Activated naive CD8-positive, alpha-beta T cell treated with anti-CD3 and anti-CD28 coated beads, Interleukin-2, amount 50 U/mL, for 24 hours (primary cell): ENCODE measurements around the gene RASA4.
"Not testable (repeated sequence)": the region's sequence is repeated elsewhere in the genome, so short reads cannot be mapped to it uniquely, and the experiment has no call there.

Experiments
- ATAC-seq: fragments of 150-1000 bp; cut with Tn5 transposase; one replicate; pipeline ENCODE4 v1.10.0; 2021
- DNase-seq: peaks from one replicate; pipeline ENCODE4 v3.0.0; 2021
- H3K27ac Mint-ChIP-seq: one replicate; pipeline ENCODE4 v1.8.0; 2021; ENCODE audit warnings: mild to moderate bottlenecking, mixed read lengths
- H3K27me3 Mint-ChIP-seq: one replicate; pipeline ENCODE4 v1.8.0; 2021; ENCODE audit warnings: mixed read lengths
- H3K36me3 Mint-ChIP-seq: one replicate; pipeline ENCODE4 v1.8.0; 2021; ENCODE audit warnings: low read depth, mixed read lengths
- H3K4me1 Mint-ChIP-seq: one replicate; pipeline ENCODE4 v1.8.0; 2021; ENCODE audit warnings: mixed read lengths
- H3K4me3 Mint-ChIP-seq: one replicate; pipeline ENCODE4 v1.8.0; 2021; ENCODE audit warnings: mild to moderate bottlenecking, moderate library complexity, mixed read lengths
- H3K9me3 Mint-ChIP-seq: one replicate; pipeline ENCODE4 v1.8.0; 2021; ENCODE audit warnings: mixed read lengths

Gene RASA4

DNA sequence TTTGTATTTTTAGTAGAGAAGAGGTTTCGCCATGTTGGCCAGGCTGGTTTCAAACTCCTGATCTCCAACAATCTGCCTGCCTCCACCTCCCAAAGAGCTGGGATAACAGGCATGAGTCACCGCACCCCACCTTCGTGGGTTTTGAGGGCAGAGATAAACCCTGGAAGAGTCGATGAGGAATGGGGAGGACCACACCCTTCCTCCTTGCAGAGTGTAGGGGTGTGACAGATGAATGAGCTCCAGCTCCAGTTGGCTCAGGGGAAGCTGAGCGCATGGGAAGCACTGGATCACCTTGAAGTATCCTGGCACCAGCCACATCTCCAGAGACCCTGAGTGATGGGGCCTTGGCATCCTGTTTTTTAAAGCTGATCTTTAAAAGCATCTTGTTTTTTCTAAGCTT is 33.1 kb downstream of the RASA4 start:
- not testable (repeated sequence) for H3K4me3 Mint-ChIP-seq, H3K9me3 Mint-ChIP-seq, H3K36me3 Mint-ChIP-seq, DNase-seq, H3K27ac Mint-ChIP-seq, ATAC-seq, H3K4me1 Mint-ChIP-seq, H3K27me3 Mint-ChIP-seq

GRCh38 chr7:102581722-102582121 is 34.8 kb downstream of the RASA4 start:
- H3K4me3 Mint-ChIP-seq, H3K9me3 Mint-ChIP-seq, H3K4me1 Mint-ChIP-seq, H3K27me3 Mint-ChIP-seq, ATAC-seq, H3K36me3 Mint-ChIP-seq, DNase-seq, H3K27ac Mint-ChIP-seq: not testable (repeated sequence)

DNA sequence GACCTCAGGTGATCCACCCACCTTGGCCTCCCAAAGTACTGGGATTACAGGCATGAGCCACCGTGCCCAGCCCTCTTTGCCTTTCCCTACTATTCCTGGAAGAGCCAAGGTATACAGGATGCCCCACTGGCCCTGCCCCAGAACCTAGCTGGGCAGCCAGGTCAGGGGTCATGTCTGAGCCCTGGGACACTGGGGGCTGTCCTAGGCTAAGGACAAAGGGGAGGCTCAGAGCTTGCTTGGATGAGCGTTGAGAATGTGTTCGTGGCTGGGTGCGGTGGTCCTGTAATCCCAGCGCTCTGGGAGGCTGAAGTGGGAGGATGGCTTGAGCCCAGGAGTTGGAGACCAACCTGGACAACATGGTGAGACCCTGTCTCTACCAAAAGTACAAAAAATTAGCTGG is 38.1 kb downstream of the RASA4 start:
- not testable (repeated sequence) for H3K4me1 Mint-ChIP-seq, H3K9me3 Mint-ChIP-seq, H3K27me3 Mint-ChIP-seq, H3K27ac Mint-ChIP-seq, ATAC-seq, DNase-seq, H3K36me3 Mint-ChIP-seq, H3K4me3 Mint-ChIP-seq

DNA sequence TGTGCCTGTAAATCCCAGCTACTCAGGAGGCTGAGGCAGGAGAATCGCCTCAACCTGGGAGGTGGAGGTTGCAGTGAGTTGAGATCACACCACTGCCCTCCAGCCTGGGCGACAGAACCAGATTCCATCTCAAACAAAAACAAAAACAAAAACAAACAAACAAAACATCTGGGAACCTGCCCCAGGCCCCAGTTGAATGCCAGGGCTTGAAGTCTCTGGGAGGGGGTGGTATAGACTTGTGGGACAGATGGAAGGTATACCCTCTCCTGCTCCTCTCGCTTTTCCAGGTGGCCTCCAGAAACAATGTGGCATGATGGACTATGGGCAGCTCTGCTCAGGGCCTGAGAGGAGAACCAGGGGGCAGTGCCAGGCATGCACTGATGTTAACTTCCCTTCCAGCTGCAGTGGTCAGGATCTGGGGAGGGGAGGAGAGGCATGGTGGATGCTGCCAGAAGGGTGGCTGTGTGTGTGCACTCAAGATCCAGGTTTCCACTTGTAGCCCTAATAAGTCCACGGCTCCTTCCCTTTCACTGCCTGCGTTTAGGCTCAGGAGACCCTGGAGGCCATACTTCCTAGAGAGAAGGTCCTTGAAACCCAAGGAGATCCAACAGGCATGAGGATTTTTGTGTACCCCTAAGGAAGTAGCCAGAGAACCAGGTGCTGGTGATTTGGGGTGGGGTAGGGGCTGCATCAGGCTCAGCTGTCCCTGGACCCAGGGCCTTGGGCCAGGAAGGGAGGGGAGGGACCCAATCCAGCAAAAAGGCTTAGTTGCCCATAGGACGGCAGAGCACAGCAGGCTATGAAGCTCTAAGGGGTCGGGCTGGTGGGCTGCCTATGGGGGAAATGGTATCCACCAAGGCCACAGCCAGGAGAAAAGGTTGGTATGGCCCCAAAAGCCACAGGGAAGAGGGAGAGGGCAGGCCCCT is 39.0 kb downstream of the RASA4 start:
- H3K27me3 Mint-ChIP-seq, H3K36me3 Mint-ChIP-seq, ATAC-seq, H3K9me3 Mint-ChIP-seq, H3K4me3 Mint-ChIP-seq, H3K27ac Mint-ChIP-seq, DNase-seq, H3K4me1 Mint-ChIP-seq: not testable (repeated sequence)

DNA sequence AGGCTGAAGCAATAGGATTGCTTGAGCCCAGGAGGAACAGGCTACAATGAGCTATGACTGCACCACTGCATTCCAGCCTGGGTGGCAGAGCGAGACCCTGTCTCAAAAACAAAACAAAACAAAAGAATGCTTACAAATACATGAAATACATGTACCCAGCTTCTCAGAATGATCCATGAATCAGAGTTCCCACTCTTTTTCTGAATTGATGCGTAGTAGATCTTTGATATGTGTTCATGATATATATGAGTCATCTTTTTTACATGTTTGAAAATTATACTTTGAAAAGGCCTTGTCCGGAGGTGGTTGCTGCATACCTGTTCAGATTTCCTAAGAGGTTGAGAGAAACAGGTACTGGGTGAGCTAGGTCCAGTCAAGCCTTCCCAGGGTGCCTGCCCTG is 40.2 kb downstream of the RASA4 start:
- not testable (repeated sequence) for H3K4me3 Mint-ChIP-seq, H3K36me3 Mint-ChIP-seq, ATAC-seq, H3K27ac Mint-ChIP-seq, H3K4me1 Mint-ChIP-seq, DNase-seq, H3K27me3 Mint-ChIP-seq, H3K9me3 Mint-ChIP-seq

DNA sequence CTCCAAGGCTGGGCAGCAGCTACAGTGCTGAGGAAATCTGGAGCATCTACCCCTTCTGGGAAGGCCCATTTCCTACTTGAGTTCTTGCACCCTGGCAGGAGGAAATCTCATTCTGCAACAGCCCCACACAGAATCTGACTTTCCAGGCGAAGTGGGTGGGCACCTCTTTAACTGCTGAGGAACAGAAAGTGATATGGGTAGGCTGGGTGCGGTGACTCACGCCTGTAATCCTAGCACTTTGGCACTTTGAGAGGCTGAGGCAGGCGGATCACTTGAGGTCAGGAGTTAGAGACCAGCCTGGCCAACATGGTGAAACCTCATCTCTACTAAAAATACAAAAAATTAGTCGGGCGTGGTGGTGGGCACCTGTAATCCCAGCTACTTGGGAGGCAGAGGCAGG is 41.9 kb downstream of the RASA4 start:
- not testable (repeated sequence) for H3K36me3 Mint-ChIP-seq, H3K4me3 Mint-ChIP-seq, ATAC-seq, DNase-seq, H3K9me3 Mint-ChIP-seq, H3K27ac Mint-ChIP-seq, H3K27me3 Mint-ChIP-seq, H3K4me1 Mint-ChIP-seq

GRCh38 chr7:102572261-102573239 is 44.0 kb downstream of the RASA4 start, which contains the start of gene POLR2J3:
Gene POLR2J3, minus strand, starts transcription at chr7:102572583. Its CDS starts 62 bp downstream, at chr7:102572521.
- ATAC-seq (peak; percentile 96), DNase-seq (peak; percentile 100)
- H3K4me1 Mint-ChIP-seq, H3K36me3 Mint-ChIP-seq, H3K27me3 Mint-ChIP-seq, H3K9me3 Mint-ChIP-seq: not testable (repeated sequence)
- H3K27ac Mint-ChIP-seq, result peak within 1 kb of the TSS; percentile 77
- H3K4me3 Mint-ChIP-seq, result peak within 1 kb of the TSS; percentile 83

- H3K27me3 Mint-ChIP-seq, ATAC-seq, H3K36me3 Mint-ChIP-seq, DNase-seq, H3K4me3 Mint-ChIP-seq, H3K9me3 Mint-ChIP-seq, H3K27ac Mint-ChIP-seq, H3K4me1 Mint-ChIP-seq: not testable (repeated sequence)
These were observed 47.9 kb downstream of the RASA4 start for GRCh38 chr7:102568620-102569019.

- H3K9me3 Mint-ChIP-seq, H3K36me3 Mint-ChIP-seq, H3K27me3 Mint-ChIP-seq, H3K4me3 Mint-ChIP-seq, H3K4me1 Mint-ChIP-seq, DNase-seq, H3K27ac Mint-ChIP-seq, ATAC-seq: not testable (repeated sequence)
These were observed 65.6 kb downstream of the RASA4 start, which contains the start of gene SPDYE2 for GRCh38 chr7:102550808-102551422. Gene SPDYE2, plus strand, starts transcription at chr7:102551226. Its CDS starts 2,030 bp downstream, at chr7:102553256.

GRCh38 chr7:102546353-102546752 is 70.2 kb downstream of the RASA4 start:
- H3K36me3 Mint-ChIP-seq, H3K27ac Mint-ChIP-seq, H3K4me1 Mint-ChIP-seq, DNase-seq, H3K9me3 Mint-ChIP-seq, H3K4me3 Mint-ChIP-seq, H3K27me3 Mint-ChIP-seq: not testable (repeated sequence)
- ATAC-seq, result peak; percentile 12

- not testable (repeated sequence) for H3K36me3 Mint-ChIP-seq, H3K4me3 Mint-ChIP-seq, H3K27me3 Mint-ChIP-seq, H3K9me3 Mint-ChIP-seq, ATAC-seq, DNase-seq, H3K4me1 Mint-ChIP-seq, H3K27ac Mint-ChIP-seq
These were observed 71.3 kb downstream of the RASA4 start for GRCh38 chr7:102545288-102545687.

GRCh38 chr7:102544372-102544771 is 72.2 kb downstream of the RASA4 start:
- not testable (repeated sequence) for DNase-seq, H3K27ac Mint-ChIP-seq, H3K4me1 Mint-ChIP-seq, H3K9me3 Mint-ChIP-seq, H3K36me3 Mint-ChIP-seq, H3K4me3 Mint-ChIP-seq, ATAC-seq, H3K27me3 Mint-ChIP-seq

DNA sequence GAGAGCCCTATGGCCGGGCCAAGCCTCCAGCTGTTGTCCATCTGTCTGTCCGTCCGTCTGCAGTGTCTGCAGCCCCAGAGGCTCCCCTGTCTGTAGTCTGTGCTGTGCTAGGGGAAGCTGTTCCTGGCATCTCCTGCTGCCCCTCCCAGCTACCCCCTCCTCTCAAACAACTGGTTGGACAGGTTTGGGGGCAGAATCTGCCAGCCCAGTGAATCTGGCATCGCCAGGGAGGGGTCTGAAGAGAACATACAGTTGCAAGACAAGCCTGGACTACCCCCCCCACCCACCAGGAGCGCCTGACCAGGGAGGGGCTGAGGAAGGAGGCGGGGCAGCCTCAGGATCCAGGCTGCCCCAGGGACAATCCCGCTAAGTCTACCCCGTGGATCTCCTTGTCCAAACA is 73.0 kb downstream of the RASA4 start, which contains the start of gene UPK3BL2:
TSS of gene UPK3BL2 (minus strand) at position 101 of the 400 bp plus-strand sequence. CDS start at position 41, 60 bp downstream.
- not testable (repeated sequence) for H3K9me3 Mint-ChIP-seq, H3K4me1 Mint-ChIP-seq, H3K27me3 Mint-ChIP-seq, DNase-seq, H3K4me3 Mint-ChIP-seq, H3K36me3 Mint-ChIP-seq, ATAC-seq, H3K27ac Mint-ChIP-seq

- ATAC-seq, H3K9me3 Mint-ChIP-seq, DNase-seq, H3K4me1 Mint-ChIP-seq, H3K27ac Mint-ChIP-seq, H3K36me3 Mint-ChIP-seq, H3K27me3 Mint-ChIP-seq, H3K4me3 Mint-ChIP-seq: not testable (repeated sequence)
These were observed 73.8 kb downstream of the RASA4 start for GRCh38 chr7:102542771-102543170.
